NCI-H774 (cell line): ENCODE results near the gene ZDHHC24.
A peak's percentile ranks its signal among the peaks of the same experiment; 100 is the strongest.
"Not testable (repeated sequence)": the region's sequence is repeated elsewhere in the genome, so short reads cannot be mapped to it uniquely, and the experiment has no call there.

Experiments used
- DNase-seq: peaks from one replicate; lab custom pipeline; 2025; lab: John Stamatoyannopoulos, UW

ZDHHC24 gene

GRCh38 chr11:66544952-66545351 is 896 bp downstream of the ZDHHC24 start:
- not testable (repeated sequence) for DNase-seq

DNA sequence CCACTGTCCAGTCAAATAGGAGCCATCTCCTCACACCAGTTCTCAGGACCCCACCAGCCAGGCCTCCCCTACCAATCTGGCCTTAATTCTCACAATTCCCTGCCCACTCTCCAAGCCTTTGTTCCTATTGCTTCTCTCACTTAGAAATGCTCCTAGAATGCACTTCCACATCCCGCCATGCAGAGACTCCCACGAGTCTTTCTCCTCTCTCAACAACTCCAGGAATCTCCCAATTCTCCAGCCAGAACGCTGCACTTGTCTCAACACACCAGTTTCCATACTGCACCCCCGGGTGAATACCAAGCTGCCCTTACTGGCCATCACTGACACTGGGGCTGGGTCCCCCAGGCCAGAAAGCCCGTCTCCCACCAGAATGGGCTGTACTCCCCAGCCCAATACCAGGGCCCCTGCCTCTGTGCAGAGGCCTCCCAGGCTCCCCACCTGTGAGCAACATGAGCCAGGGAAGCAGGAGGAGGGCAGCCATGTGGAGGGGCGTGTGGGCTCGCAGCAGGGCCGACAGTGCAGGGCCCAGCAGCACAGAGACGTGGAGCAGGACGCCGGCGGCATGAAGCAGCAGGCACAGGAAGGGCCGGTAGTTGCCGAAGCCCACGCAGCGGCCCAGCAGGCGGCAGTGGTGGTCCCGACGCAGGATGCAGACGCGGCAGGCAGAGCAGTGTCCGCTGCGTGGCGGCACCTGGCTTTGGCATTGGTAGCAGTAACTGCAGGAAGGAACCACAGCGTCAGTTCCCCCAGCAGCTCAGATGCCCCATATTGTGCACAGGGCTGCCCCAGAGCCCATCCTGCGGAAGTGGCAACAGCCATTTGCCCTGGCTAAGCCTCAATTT is 2.4 kb downstream of the ZDHHC24 start:
- no peak for DNase-seq

GRCh38 chr11:66542362-66542761 is 3.5 kb downstream of the ZDHHC24 start:
- no peak for DNase-seq

DNA sequence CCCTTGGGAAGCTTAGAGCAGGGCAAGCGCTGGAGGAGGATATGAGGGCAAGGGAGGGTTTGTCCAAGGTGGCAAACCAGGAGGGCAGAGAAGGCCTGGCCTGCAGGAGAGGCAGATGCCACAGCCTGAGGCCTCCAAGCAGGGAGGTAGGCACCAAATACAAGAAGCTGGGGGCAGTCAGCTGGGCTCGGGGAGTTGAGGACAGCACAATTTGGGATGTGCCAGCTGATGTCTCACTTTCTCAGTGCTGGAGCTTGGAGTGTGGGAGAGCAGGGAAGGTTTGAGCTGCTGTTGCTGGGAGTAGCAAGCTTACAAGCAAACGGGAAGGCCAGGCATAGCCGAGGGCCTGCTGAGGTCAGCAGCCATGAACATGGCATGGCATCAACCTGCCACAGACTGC is 4.0 kb downstream of the ZDHHC24 start:
- no peak for DNase-seq

DNA sequence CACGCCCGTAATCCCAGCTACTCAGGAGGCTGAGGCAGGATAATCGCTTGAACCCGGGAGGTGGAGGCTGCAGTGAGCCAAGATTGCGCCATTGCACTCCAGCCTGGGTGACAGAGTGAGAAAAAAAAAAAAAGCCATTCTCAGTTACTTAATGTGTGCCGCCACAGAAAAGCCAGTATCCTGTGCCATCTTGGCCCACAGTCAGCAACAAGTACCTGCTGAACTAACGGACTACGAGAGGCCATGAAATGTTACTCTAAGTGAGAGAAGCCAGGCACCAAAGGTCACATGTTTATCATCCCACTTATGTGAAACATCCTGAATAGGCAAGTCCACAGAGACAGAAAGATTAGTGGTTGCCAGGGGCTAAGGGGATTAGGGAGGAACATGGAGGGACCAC is 5.2 kb downstream of the ZDHHC24 start:
- not testable (repeated sequence) for DNase-seq

DNA sequence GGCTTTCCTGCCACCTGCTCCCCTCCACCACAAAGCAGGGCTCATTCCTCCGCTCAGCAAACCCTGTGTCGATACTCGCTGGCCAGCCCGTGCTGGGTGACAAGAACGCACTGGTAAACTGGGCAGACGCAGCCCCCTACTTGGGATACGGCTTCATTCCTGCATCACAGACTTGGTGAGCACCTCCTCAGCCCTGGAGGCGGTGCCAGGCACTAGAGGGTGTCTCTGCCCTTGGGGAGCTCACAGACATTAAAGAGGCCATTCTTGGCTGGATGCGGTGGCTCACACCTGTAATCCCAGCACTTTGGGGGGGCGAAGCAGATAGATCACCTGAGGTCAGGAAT is 6.0 kb downstream of the ZDHHC24 start:
- no peak for DNase-seq

DNA sequence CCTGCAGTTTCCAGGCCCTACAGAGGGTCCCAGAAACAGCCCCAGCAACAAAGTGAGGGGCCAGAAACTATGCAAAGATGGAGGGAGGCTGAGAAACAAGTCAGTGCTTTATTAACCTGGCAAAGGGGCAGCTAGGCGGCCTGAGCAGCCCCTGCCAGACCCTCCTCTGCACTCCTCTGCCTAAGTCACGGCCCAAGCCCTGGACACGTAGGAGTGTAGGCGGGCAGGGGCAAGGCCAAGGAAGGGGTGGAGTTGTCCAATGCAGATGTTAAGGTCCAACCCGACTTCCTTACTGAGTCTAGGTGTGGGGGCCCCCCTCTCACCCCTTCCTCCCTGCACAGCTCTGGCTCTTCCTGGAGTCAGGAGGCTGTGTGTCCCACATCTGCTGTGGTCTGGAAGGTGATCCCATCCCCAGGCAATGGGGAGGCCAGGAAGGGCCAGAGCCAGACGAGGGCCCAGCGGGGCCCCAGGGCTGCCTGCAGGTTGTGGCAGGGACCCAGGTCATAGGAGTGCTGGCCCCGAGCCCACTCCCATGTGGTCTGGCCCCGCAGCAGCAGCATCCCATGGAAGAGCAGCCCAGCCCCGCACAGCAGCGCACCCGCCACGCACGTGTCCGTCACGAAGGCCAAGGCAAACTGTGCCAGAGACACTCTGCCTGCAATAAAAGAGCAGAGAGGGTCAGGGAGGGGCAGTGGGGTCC is 6.5 kb downstream of the ZDHHC24 start:
- no peak for DNase-seq

- DNase-seq, result no peak
These were observed 13.1 kb downstream of the ZDHHC24 start for GRCh38 chr11:66532784-66533183.

GRCh38 chr11:66531841-66532240 is 14.0 kb downstream of the ZDHHC24 start:
- DNase-seq, result no peak

DNA sequence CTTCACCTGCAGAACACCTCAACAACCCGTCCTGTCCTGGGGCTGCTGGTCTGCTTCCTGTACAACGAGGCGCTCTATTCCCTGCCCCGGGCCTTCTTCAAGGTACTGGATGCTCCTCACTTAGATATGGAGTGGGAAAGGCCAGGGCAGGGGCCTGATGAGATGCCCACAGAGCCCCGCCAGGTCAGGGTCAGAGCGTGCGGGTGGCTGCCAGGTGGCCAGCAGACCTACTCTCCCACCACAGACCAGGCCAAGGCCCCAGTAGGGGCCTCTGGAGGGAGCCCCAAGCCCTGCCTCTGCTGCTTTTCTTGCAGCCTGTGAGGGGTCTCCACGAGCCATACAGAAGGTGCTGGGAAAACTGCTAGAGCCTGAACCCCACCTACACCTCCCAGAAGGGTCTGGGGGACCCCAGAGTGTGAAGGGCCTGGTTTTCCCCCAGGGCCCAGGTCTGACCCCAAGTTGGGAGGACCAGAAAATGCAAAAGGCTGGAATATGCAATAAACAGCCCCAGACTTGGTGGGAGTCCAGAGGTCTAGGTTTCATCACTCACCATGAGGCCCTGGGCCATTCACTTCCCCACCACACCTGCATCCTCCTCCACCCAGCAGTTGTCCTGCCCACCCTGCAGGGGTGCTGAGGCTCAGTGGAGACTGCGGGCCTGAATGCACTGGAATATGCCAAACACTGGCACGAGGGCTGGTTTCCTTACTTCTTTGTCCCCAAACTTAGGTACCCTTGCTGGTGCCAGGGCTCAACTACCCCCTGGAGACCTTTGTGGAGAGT is 14.7 kb downstream of the ZDHHC24 start:
- DNase-seq, result no peak

DNA sequence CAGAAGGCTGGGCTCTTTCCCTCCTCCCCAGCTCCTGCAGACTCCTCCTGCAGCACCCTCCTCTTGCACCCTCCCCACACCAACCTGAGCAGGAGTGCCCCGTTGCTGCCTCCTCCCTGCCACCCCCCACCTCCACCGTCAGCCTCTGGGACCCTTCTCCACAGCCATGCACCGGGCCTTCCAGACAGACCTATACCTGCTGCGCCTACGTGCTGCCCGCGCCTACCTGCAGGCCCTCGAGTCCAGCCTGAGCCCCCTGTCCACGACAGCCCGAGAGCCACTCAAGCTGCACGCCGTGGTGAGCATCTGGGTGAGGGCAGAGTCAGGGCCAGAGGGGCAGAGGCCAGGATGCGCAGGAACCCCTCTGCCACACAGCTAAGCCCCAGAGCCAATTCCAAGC is 16.2 kb downstream of the ZDHHC24 start:
- no peak for DNase-seq

- no peak for DNase-seq
These were observed 16.8 kb downstream of the ZDHHC24 start for GRCh38 chr11:66529069-66529468.

GRCh38 chr11:66524304-66525040 is 21.4 kb downstream of the ZDHHC24 start:
- no peak for DNase-seq

- no peak for DNase-seq
These were observed 22.2 kb downstream of the ZDHHC24 start for GRCh38 chr11:66523611-66524010.

- DNase-seq, result no peak
These were observed 34.9 kb downstream of the ZDHHC24 start for GRCh38 chr11:66510990-66511339.

GRCh38 chr11:66510271-66510989 is 35.4 kb downstream of the ZDHHC24 start, which contains the start of gene BBS1:
BBS1 (plus strand) TSS chr11:66510635; CDS start chr11:66510660, 25 bp downstream.
- DNase-seq, result peak; percentile 72

DNA sequence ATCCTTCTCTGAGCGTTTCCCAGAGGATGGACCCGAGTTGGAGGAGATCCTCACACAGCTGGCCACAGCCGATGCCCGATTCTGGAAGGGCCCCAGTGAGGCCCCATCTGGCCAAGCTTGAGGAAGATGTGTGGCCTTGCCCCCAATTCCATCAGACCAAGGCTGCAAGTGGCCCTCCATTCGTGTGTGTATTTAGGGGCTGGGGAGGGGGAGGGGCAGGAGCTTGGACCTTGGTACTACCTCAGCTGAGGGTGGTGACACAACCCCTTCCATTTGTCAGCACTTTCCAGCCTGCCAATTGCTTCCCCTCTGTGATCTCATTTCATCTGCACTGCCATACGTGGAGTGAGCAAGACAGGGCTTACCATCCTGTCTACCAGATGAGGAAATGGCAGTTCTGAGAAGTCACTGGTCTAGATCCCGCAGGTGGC is 36.7 kb downstream of the ZDHHC24 start:
- no peak for DNase-seq

- DNase-seq, result no peak
These were observed 40.5 kb downstream of the ZDHHC24 start for GRCh38 chr11:66505276-66505816.

- no peak for DNase-seq
These were observed 47.3 kb downstream of the ZDHHC24 start for GRCh38 chr11:66498506-66498905.

GRCh38 chr11:66497206-66497605 is 48.6 kb downstream of the ZDHHC24 start:
- DNase-seq, result no peak

GRCh38 chr11:66495401-66495854 is 50.4 kb downstream of the ZDHHC24 start:
- DNase-seq, result no peak
